Measurements from ENCODE around the gene RCVRN. TPM values are rescaled to one million over a fixed set of nuclear protein-coding genes. Genes with fewer than 3 reads are reported as not detected.
A peak's percentile ranks its signal among the peaks of the same experiment; 100 is the strongest.

Gene RCVRN
- total and polyA plus RNA-seq, 10 donors, result 0.03 to 1.4 (median 0.31) TPM

DNA sequence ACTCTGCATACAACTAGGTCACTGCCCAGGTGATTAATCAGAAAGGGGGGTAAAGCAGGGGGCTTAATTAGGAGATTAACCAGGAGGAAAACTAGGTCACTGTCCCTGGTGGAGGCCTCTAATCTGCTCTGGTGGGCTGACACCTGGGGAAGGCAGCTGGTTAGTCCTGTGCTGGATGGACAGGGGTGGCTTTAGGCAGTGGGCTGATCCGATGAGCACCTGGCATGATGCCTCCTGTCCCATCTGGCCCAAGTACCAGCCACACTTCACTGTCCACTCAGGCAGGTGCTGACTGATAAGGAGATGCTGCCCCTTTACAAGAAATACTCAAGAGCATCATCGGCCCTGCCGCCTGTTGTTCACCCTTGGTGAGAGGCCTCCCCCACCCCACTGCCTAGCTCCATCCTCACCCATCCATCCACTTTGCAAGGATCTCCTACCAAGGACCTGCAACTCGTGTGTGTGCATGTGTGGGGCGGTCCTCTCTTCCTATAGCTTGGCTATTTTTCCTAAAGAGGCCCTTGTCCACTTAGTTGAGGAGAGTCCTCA, 13.8 kb upstream of the RCVRN start:
- H3K27me3 ChIP-seq (replicated peaks in 1 of 7), result no peaks in the 10 kb centered on the region
- WGBS, 5 donors, result 85 to 97% (median 91%) methylated on average over 5 of the region's 5 CpGs

GRCh38 chr17:9918352-9918751, 13.3 kb upstream of the RCVRN start:
- Histone ChIP-seq H3K27me3 (replicated peaks in 1 of 7) (no peaks in the 10 kb centered on the region), H3K4me3 (no peak overlapping the region), H3K27ac (no peak overlapping the region), H3K4me1 (no peaks in the 10 kb centered on the region), H3K36me3 (peaks cover 0 to 99% (median 49%) of the 10 kb centered on the region in 6 donors), H3K9me3 (no peaks in the 10 kb centered on the region)
- DNase-seq, result no peak
- TF ChIP-seq CTCF (IDR thresholded peaks at IDR 0.05 in 8 of 11, conservative IDR thresholded peaks at IDR 0.05 in 3 of 11) (no peak), POLR2AphosphoS5 (IDR thresholded peaks at IDR 0.05) (peak in 1 of 3 donors; percentile 21)
- intact Hi-C loops (cut with DNase I; ENCODE audit: low total_unique reads), result no loop called here
- WGBS, 5 donors, result 93 to 97% (median 95%) methylated on average over 8 of the region's 8 CpGs

More for the DNA sequence above, 13.8 kb upstream of the RCVRN start:
- DNase-seq, result no peak
- no peaks in the 10 kb centered on the region for H3K4me1 ChIP-seq
- H3K36me3 ChIP-seq, result peaks cover 0 to 98% (median 49%) of the 10 kb centered on the region in 6 donors
- TF ChIP-seq CTCF (IDR thresholded peaks at IDR 0.05 in 8 of 11, conservative IDR thresholded peaks at IDR 0.05 in 3 of 11), result no peak
- TF ChIP-seq POLR2AphosphoS5 (IDR thresholded peaks at IDR 0.05), result no peak
- TF ChIP-seq POLR2A (IDR thresholded peaks at IDR 0.05), result no peak
- intact Hi-C loops (cut with DNase I; ENCODE audit: low total_unique reads), result no loop called here
- no peak overlapping the region for H3K4me3 ChIP-seq
- H3K9me3 ChIP-seq, result no peaks in the 10 kb centered on the region
- no peak overlapping the region for H3K27ac ChIP-seq

DNA sequence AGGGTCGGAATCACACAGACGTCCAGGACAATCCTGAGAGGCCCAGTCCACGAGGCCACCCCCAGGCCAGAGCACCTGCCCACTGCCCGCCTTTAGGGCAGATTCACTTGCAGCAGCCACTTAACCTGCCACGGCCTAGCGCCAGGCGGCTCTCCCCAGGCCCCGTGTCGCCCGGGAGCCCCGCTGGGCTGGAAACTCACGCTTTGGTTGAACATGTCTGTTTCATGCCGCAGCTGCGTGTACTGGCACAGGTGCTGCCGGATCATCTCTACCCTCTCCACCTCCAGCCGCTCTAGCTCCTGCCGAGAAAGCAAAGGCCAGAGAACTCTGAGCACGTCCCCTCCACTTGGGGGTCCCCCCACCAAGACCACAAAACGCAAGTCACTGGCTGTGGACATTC, 12.7 kb upstream of the RCVRN start:
- intact Hi-C loops (cut with DNase I; ENCODE audit: low total_unique reads), result no loop called here
- Histone ChIP-seq H3K36me3 (peaks cover 0 to 100% (median 49%) of the 10 kb centered on the region in 6 donors), H3K9me3 (no peaks in the 10 kb centered on the region), H3K27ac (no peak overlapping the region), H3K4me3 (no peak overlapping the region), H3K27me3 (replicated peaks in 1 of 7) (no peaks in the 10 kb centered on the region), H3K4me1 (no peaks in the 10 kb centered on the region)
- 87 to 96% (median 90%) methylated on average over 19 of the region's 19 CpGs for WGBS, 5 donors
- TF ChIP-seq POLR2A (IDR thresholded peaks at IDR 0.05), result no peak
- no peak for TF ChIP-seq POLR2AphosphoS5 (IDR thresholded peaks at IDR 0.05)
- DNase-seq, result no peak

GRCh38 chr17:9917131-9917530, 12.1 kb upstream of the RCVRN start:
- intact Hi-C loops (cut with DNase I; ENCODE audit: low total_unique reads), result no loop called here
- H3K4me3 ChIP-seq, result no peak overlapping the region
- 84 to 92% (median 90%) methylated on average over 12 to 13 of the region's 13 CpGs for whole genome bisulfite sequencing, 5 donors
- H3K27me3 ChIP-seq (replicated peaks in 1 of 7), result no peaks in the 10 kb centered on the region
- peaks cover 0 to 100% (median 48%) of the 10 kb centered on the region in 6 donors for H3K36me3 ChIP-seq
- H3K4me1 ChIP-seq, result no peaks in the 10 kb centered on the region
- H3K27ac ChIP-seq, result no peak overlapping the region
- no peaks in the 10 kb centered on the region for H3K9me3 ChIP-seq
- no peak for TF ChIP-seq POLR2AphosphoS5 (IDR thresholded peaks at IDR 0.05)
- TF ChIP-seq CTCF (IDR thresholded peaks at IDR 0.05 in 8 of 11, conservative IDR thresholded peaks at IDR 0.05 in 3 of 11), result no peak
- no peak for TF ChIP-seq POLR2A (IDR thresholded peaks at IDR 0.05)
- DNase-seq, result no peak

Data from spleen (tissue), 11 donors.